Endothelial cell of umbilical vein (primary cell): ENCODE measurements around the gene ABCA1.

Experiments used
- EZH2 ChIP-seq: IDR thresholded peaks from 2 replicates; pipeline ENCODE4 v1.6.1; 2012; ENCODE audit warnings: borderline replicate concordance, low read depth, mild to moderate bottlenecking, moderate library complexity, low read length, inconsistent platforms; ENCODE audit not compliant: severe bottlenecking
- MYC ChIP-seq: IDR thresholded peaks from one replicate; pipeline ENCODE4 v1.6.1; 2011; ENCODE audit warnings: mild to moderate bottlenecking, low read depth, low read length
- POLR2A ChIP-seq: IDR thresholded peaks from 2 replicates; pipeline ENCODE4 v1.6.1; 2012; ENCODE audit warnings: low read depth, mild to moderate bottlenecking, control low read depth, low read length
- POLR2AphosphoS5 ChIP-seq: IDR thresholded peaks from 2 replicates; pipeline ENCODE4 v1.6.1; 2012; ENCODE audit warnings: low read depth, mild to moderate bottlenecking, control low read depth, low read length, moderate library complexity; ENCODE audit not compliant: insufficient read depth
- TF ChIP-seq, protein P1 (sequence below), 2 donors: IDR thresholded peaks; 1 replicate in 1 of 2; 2 replicates in 1 of 2; pipeline ENCODE4 v1.5.1; 2011; ENCODE audit warnings: low read length in 2 of 2, mild to moderate bottlenecking in 2 of 2, moderate library complexity in 2 of 2, control low read depth in 1 of 2, inconsistent platforms in 1 of 2, low read depth in 1 of 2; ENCODE audit not compliant: insufficient read depth in 1 of 2; ENCODE audit errors: extremely low read depth in 1 of 2
- TF ChIP-seq, protein P2 (sequence below): IDR thresholded peaks from 2 replicates; pipeline ENCODE4 v1.6.1; 2011; ENCODE audit not compliant: insufficient read depth, insufficient read length

DNA sequence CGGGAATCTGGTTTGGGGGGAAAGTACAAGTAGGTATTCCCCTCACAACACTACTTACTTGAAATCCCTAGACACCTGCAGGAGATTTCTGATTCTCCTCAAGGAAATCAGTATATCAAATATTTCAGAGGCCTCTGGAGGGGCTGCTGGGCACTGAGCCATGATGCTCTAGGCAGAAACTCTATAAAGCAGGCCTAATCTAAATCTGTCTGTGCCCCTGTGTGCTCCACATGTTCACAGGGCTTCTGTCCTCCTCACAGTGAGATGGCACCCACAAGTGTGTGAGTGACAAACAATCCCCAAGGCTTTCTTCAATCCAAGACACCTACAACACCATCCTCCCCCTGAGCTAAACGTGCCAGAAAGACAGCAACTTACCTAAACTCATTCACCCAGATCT lies 125.0 kb downstream of the ABCA1 start:
- TF ChIP-seq, protein P1, sequence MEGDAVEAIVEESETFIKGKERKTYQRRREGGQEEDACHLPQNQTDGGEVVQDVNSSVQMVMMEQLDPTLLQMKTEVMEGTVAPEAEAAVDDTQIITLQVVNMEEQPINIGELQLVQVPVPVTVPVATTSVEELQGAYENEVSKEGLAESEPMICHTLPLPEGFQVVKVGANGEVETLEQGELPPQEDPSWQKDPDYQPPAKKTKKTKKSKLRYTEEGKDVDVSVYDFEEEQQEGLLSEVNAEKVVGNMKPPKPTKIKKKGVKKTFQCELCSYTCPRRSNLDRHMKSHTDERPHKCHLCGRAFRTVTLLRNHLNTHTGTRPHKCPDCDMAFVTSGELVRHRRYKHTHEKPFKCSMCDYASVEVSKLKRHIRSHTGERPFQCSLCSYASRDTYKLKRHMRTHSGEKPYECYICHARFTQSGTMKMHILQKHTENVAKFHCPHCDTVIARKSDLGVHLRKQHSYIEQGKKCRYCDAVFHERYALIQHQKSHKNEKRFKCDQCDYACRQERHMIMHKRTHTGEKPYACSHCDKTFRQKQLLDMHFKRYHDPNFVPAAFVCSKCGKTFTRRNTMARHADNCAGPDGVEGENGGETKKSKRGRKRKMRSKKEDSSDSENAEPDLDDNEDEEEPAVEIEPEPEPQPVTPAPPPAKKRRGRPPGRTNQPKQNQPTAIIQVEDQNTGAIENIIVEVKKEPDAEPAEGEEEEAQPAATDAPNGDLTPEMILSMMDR (IDR thresholded peaks at IDR 0.05; ENCODE audit: extremely low read depth in 1 of 2, insufficient read depth in 1 of 2, low read depth in 1 of 2, low read length in 2 of 2), result no peak
- TF ChIP-seq, protein P2, sequence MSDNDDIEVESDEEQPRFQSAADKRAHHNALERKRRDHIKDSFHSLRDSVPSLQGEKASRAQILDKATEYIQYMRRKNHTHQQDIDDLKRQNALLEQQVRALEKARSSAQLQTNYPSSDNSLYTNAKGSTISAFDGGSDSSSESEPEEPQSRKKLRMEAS, result no peak
- no peak for TF ChIP-seq POLR2A
- TF ChIP-seq EZH2, result no peak
- TF ChIP-seq MYC, result no peak
- no peak for TF ChIP-seq POLR2AphosphoS5
